Measurements from ENCODE around the gene ARTN. TPM values are rescaled to one million over a fixed set of nuclear protein-coding genes. Genes with fewer than 3 reads are reported as not detected.

Gene ARTN
- total RNA-seq, 1 experiment from 2014 or later, result 10.6 TPM

- Mint-ChIP-seq H3K36me3 (ENCODE audit: insufficient read depth in 1 of 3, low read depth in 3 of 3) (no peaks in the 10 kb centered on the region), H3K27ac (peak overlapping the region in 2 of 3 experiments; percentile 12 to 65; a peak in 3 of 7 replicates), H3K4me3 (no peak overlapping the region), H3K4me1 (peaks cover 32 to 33% of the 10 kb centered on the region in 2 experiments), H3K9me3 (no peaks in the 10 kb centered on the region), H3K27me3 (ENCODE audit: low read depth) (no peaks in the 10 kb centered on the region)
- H3T11ph ChIP-seq (ENCODE audit: low read length), result no peak overlapping the region
- no peak overlapping the region for H2BK15ac ChIP-seq (ENCODE audit: low read depth, low read length)
- H3K4ac ChIP-seq (ENCODE audit: low read depth, low read length), result no peak overlapping the region
- H2AK5ac ChIP-seq (ENCODE audit: insufficient read length, low read length), result no peak overlapping the region
- TF ChIP-seq CTCF (conservative IDR thresholded peaks at IDR 0.05), result no peak
- no peak overlapping the region for H3K18ac ChIP-seq (ENCODE audit: insufficient read length, low read depth, low read length)
- no peak overlapping the region for H2BK120ac ChIP-seq (ENCODE audit: low read depth, low read length, poor library complexity, severe bottlenecking)
- H3K9ac ChIP-seq (ENCODE audit: extremely low read depth, insufficient read length, low read length), result no peak overlapping the region
- no peaks in the 10 kb centered on the region for H3K27me3 ChIP-seq (ENCODE audit: insufficient read depth, low read length)
- peaks cover 11% of the 10 kb centered on the region for H3K4me1 ChIP-seq (ENCODE audit: insufficient read depth, low read length)
- H3K23ac ChIP-seq (ENCODE audit: insufficient read length, low read depth, low read length), result no peak overlapping the region
- H3K27ac ChIP-seq (ENCODE audit: insufficient read length, low read depth, low read length), result no peak overlapping the region
- no peak overlapping the region for H3K56ac ChIP-seq (ENCODE audit: insufficient read length, low read depth, low read length)
- no peaks in the 10 kb centered on the region for H3K79me2 ChIP-seq (ENCODE audit: insufficient read depth, low read length)
- H3K79me1 ChIP-seq (ENCODE audit: insufficient read depth, low read depth, low read length, poor library complexity, severe bottlenecking), result no peaks in the 10 kb centered on the region
- no peaks in the 10 kb centered on the region for H4K20me1 ChIP-seq (ENCODE audit: control insufficient read depth, insufficient read depth, insufficient read length)
- H4K8ac ChIP-seq (replicated peaks; ENCODE audit: insufficient read length, low read depth, low read length), result no peak overlapping the region
- no peak for DNase-seq
- H2BK5ac ChIP-seq (ENCODE audit: insufficient read length, low read length), result no peak overlapping the region
- no peak overlapping the region for H4K5ac ChIP-seq (ENCODE audit: insufficient read length, low read depth, low read length)
- no peak overlapping the region for H3K4me2 ChIP-seq (ENCODE audit: insufficient read depth, insufficient read length, low read length)
- WGBS (ENCODE audit: extremely low coverage, insufficient read length, low lambda C conversion rate), result no CpG with 5 or more reads among the region's 18 CpGs
- H3K9me3 ChIP-seq (ENCODE audit: control insufficient read depth, low read depth, low read length), result no peaks in the 10 kb centered on the region
- H4K91ac ChIP-seq (ENCODE audit: insufficient read length, low read depth, low read length), result no peak overlapping the region
- H2BK20ac ChIP-seq (ENCODE audit: low read depth, low read length, poor library complexity, severe bottlenecking), result no peak overlapping the region
- 0 out of 2 replicates have a peak overlapping the region, but pooled peaks have one; percentile 23 for H3K14ac ChIP-seq (ENCODE audit: insufficient read depth, low read length)
- H2BK12ac ChIP-seq (ENCODE audit: insufficient read length, low read depth, low read length), result no peak overlapping the region
- no peak overlapping the region for H2AFZ ChIP-seq (ENCODE audit: low read length)
- H3K23me2 ChIP-seq (ENCODE audit: insufficient read length, low read depth, low read length, poor library complexity, severe bottlenecking), result no peaks in the 10 kb centered on the region
Measured at GRCh38 chr1:43913666-43914360, 19.8 kb upstream of the ARTN start.
